ENCODE results near the gene CERK.
"Not testable (repeated sequence)": the region's sequence is repeated elsewhere in the genome, so short reads cannot be mapped to it uniquely, and the experiment has no call there.

Gene CERK, protein sequence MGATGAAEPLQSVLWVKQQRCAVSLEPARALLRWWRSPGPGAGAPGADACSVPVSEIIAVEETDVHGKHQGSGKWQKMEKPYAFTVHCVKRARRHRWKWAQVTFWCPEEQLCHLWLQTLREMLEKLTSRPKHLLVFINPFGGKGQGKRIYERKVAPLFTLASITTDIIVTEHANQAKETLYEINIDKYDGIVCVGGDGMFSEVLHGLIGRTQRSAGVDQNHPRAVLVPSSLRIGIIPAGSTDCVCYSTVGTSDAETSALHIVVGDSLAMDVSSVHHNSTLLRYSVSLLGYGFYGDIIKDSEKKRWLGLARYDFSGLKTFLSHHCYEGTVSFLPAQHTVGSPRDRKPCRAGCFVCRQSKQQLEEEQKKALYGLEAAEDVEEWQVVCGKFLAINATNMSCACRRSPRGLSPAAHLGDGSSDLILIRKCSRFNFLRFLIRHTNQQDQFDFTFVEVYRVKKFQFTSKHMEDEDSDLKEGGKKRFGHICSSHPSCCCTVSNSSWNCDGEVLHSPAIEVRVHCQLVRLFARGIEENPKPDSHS

DNA sequence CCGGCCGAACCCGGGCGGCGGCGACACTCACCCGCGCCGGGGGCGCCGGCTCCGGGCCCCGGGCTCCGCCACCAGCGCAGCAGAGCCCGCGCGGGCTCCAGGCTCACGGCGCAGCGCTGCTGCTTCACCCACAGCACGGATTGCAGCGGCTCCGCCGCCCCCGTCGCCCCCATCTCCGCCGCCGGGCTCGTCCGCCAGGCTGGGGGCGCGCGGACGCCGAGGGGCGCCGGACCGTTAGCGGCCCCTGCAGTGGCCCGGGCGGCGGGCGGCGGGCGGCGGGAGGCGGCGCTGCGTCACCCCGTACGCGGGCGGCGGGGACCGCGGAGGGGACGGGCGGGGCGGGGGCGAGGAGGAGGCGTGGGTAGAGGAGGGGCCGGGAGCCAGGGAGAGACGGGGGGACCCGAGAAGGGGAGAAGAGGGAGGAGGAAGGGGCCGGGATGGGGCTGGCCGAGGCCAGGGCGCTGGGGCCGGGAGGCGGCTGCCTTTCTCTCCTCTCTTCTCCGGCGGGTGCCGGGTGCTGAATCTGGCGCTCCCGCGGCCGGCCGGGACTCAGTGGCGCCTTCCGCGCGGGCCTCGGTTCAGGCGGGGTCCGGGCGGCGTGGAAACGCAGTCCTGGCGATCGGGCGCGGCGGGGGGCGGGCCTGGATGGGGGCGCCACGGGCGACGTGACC is at the start of gene CERK:
Gene CERK (minus strand): TSS at position 277 of the 671 bp plus-strand sequence. CDS start 104 bp downstream, at position 173.
- DNase-seq (ENCODE audit: low read depth in 2 of 2): peak; percentile 33 to 44

DNA sequence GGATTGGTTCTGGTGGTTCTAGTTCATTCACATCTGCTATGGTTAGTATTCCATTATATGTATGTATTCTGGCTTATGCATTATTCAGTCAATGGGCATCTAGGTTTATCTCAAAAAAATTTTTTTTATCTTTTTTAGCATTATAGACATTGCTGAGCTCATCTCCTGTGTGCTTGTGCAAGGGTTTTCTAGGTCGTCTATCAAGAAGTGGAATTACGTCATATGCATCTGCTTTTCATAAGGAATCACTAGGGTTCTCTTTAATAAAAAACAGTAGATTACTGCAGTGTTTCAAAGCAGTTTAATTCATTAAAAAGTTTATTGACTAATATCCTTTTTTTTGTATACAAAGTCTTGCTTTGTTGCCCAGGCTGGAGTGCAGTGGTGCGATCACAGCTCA is 45.7 kb upstream of the CERK start:
- no peak for DNase-seq (ENCODE audit: low read depth in 2 of 2)

DNA sequence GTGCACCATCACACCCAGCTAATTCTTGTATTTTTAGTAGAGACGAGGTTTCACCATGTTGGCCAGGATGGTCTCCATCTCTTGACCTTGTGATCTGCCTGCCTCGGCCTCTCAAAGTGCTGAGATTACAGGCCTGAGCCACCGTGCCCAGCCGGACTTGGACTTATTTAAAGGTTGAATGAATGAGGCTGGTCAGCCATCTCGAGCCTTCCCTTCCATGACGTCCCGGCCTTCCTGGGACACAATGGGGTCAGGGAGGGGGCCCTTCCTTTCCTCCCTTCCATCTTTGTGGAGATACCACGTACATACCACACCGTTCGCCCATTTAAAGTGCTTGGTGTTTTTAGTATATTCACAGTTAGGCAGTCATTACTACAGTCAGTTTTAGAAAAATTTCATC is 44.1 kb upstream of the CERK start:
- DNase-seq (ENCODE audit: low read depth in 2 of 2): not testable (repeated sequence)

DNA sequence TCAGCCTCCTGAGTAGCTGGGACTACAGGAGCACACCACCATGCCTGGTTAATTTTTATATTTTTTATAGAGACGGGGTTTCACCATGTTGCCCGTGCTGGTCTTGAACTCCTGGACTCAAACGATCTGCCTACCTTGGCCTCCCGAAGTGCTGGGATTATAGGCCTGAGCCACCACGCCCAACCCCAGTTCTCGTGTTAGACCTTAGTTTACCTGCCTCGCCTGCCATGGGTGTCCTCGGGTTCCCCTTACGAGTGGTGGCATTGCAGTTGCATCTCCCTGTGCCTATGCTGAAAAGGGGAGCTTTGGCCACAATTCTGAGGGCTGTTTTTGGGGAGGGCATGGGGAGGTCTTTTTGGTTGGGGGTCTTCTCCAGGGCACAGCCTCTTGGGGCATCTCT is 43.2 kb upstream of the CERK start:
- no peak for DNase-seq (ENCODE audit: low read depth in 2 of 2)

DNA sequence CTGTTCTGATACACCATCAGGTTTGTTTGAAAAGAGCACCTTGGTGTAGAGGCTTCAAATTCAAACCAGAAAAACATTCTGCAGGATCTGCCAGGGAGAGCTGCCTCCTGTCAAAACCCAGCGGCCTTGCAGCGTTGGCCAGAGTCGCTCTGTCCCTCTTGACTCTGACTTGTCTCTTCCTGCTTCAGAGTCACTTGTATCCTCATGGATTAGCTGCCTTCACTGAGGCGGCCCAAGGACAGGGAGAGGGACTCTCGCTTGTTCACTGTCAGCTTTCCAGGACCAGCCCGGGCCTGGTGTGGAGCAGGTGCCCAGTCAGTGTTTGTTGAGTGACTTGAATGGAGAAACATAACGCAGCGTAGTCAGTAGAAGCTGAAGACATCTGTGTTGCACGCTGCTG is 42.4 kb upstream of the CERK start:
- no peak for DNase-seq (ENCODE audit: low read depth in 2 of 2)

DNA sequence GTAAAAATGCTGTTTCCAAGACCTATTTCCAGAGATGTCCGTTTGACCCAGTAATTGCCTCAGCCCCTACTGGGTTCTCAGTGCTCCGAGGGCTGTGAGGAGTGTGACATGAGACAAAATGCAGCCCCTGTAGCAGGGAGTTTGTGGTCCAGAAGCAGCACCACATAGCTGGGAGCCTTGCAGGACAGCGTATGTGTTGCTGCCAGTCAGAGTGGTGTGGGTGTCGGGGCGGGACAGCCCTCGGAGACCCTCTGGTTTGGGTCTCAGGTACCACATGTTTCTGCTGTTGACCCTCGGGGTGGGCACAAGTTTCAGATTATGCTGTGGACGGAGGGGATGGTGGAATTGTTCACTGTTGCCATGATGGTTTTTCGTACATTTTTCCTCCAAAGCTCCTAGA is 41.6 kb upstream of the CERK start:
- DNase-seq (ENCODE audit: low read depth in 2 of 2): no peak

DNA sequence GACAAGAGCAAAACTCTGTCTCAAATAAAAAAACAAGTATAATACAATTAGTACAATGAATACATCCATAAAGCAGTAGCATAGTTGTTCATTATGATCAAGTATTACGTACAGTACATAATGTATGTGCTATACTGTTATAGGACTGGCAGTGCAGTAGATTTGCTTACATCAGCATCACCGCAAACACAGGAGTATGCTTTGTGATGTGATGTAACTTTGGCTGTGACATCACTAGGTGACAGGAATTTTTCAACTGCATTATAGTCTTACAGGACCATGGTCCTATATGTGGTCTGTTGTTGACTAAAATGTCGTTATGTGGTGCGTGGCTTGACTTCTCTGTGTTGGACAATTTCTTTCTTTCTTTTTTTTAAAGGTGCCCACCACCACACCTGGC is 41.0 kb upstream of the CERK start:
- no peak for DNase-seq (ENCODE audit: low read depth in 2 of 2)

DNA sequence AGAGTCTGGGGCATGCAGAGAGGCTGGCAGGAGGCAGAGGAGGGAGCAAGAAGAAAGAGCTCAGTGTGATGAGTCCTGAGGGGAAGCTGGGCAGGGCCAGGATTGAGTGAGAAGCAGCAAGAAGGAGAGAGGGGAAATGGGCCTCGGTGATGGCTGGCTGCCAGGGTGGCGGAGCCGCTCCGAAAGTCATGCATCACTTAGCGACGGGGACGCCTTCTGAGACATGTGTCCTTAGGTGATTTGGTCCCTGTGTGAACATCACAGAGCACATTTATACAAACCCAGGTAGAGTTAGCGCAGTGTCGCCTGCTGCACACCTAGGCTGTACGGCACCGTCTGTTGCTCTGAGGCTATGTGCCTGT is 39.5 kb upstream of the CERK start:
- DNase-seq (ENCODE audit: low read depth in 2 of 2): peak; percentile 36 to 47

DNA sequence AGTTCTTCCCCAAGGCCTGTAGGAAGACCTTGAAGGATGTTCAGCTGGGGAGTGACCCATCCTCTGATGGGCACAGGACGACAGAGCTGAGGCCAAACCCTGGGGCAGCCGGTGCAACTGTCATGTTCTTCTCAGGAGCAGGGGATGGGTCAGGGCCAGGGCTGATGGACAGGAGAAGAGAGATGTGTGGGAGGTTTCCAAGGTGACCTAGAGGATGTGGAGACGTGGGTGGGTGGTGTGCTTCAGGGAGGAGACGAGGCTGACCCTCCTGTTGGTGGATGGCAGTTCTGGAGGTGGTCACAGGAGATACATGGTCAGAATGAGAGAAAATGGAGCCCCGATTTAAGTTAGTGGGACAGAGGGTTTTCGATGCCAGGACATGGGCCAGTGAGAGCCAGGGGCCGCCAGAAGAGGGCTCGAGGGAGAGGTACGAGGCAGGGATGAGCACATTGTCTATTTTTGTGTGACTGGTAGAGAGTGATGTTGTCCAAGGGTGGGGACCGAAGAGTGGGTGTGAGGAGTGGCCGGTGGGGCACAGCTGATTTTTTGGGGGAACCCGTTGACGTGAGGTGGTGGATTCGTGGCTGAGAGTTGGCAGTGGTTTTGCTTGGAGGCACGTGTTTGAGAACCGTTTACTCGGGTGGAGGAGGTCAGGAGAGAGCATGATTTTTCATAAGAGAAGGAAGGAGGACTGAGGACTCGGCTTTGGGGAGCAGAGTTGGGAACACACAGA is 39.0 kb upstream of the CERK start:
- DNase-seq (ENCODE audit: low read depth in 2 of 2): no peak

DNA sequence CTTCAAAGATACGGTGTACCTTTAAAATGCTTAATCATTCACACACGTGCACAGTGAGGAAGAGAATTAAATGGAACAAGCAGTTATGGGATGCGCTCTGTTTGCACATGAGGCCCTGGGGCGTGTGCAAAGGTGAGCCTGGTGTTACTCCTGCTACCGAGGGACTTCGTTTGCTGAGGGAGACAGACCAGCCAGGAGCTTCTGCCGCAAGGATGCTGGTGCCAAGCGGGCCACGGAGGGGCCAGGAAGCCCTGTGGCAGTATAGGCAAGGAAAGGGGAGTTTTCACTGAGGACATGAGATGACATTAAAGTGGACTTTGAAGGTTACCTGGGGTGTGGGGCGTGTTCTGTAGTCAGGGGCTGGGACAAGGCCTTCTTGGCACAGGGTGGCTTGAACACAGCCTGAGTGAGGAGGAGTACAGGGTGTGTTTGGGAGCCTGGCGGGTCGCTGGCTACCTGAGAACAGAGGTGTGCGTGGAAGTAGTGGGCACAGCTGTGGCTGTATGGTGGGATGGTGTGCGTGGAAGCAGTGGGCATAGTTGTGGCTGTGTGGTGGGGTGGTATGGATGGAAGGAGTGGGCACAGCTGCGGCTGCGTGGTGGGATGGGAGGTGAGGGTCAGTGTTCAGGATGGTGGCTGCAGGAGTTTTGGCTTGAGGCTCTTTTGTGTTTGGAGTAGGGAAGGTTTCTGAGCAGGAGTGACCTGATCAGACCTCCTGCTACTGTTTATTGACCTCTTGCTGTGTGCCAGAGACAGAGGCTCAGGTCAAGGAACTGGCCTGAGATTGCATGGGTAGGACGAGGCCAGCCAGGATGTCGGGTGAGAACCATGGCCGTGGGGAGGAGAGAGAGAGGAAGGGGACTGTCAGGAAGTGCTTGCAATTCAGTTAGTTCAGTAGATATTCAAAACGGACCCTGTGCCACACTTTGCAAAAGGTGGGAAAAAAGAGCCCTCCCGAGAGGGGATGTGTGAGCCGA is 38.1 kb upstream of the CERK start:
- DNase-seq (ENCODE audit: low read depth in 2 of 2): no peak

DNA sequence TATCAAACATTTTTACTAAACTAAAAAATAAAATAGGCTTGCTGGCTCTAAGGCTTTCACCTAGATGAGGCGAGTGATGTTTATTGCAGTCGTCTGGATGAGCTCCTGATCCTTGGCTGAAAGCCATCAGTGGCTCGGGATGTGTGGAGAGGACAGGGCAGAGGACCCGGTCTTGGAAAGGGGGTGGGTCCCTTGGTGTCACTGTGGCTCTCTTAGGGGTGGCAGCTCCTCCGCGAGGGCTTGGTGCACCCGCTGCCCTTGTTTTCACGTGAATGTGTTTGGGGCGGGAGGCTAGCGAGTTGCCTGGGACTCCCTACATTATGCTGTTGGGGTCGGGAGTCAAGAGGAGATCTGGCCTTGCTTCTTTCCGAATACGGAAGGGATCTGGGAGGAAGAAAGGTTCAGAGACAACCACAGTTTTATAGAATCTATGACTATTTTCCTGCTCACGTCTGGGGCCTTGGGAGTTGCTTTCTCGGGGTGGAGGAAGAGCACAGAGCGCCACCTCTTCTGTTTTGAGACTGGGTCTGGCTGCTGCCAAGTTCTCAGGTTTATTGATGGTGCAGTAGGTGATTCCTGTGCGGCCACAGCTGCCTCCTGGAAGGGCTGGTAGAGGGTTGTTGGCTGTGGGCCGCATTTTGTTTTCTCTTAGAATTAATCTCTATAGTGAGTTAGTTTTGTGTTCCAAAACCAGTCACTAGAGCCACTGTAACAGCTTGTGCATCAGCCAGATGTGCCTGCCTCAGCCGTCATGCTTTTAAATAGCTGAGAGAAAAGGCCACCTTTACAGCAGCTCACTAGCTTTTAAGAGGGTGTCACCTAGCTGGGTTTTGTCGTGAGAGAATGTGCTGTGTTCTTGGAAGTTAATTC is 37.2 kb upstream of the CERK start:
- DNase-seq (ENCODE audit: low read depth in 2 of 2): no peak

DNA sequence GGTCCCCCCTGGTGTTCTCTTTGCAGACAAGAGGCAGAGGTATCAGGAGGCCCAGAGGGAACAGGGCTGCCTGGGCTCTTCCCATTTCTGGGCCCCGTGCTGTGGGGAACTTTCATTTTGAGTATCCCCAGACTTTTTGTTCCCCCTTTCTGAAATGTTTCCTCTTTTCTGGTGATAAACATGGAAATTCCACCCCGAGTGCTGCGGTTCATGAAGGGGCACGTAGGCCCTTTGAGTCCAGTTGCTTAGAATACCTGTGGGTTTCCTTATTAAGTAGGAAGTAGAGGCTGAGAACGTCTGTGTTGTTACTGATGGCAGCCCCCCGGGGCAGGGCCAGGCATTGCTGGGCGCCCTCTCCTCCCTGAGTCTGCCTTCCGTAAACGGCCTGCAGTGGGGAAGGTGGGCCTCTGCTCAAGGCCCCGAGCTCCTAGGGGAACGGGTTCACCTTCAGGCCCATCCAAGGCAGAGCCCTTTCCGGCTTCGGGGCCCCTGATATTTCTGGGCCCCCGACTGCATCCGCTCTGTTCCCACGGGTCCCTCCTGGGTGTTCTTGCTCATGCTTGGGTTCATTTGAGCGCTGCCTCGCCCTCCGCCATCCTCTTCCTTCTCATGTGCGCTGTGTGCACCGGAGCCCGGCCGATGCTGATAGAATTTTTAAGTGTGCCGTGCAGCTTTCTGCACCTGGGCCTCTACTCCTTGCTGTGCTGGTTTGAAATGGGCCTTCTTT is 36.4 kb upstream of the CERK start:
- DNase-seq (ENCODE audit: low read depth in 2 of 2): no peak

DNA sequence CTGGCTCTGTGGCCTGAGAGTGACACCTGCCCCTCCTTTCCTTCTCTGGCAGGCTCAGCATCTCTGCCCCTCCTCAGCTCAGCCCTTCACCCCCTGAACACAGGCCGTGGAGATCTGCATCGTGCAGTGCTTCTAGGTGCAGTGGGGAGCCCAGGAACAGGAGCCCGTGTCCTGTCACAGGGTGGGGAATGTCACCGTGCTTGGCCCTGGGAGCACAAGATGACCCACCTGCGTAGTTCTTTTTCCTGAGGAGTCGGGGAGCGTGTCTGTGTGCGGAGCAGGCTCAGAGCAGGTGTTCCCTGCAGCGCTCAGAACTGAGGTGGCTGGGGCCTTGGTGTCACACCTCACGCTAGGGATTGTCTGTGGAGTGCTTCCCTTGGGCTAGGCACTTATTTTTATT is 35.0 kb upstream of the CERK start:
- no peak for DNase-seq (ENCODE audit: low read depth in 2 of 2)

DNA sequence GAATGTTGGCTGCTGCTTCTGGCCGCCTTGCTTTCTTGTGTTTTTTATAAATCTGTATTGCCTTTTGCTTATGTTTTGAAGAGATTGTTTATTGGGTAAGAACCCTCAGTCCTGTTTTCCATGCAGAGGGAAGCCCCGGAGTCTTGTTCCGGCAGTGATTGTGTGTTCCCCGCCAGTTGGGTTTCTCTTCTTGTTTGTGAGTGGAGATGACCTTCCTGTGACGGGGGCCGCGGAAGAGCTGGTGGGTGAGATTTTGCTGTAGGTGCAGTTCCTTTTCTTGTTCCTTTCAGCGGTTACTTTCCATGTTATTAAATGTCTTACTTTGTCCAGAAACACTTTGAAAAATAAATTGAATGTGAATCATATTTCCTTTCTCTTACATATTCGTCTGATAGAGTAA is 32.7 kb upstream of the CERK start:
- DNase-seq (ENCODE audit: low read depth in 2 of 2): no peak

DNA sequence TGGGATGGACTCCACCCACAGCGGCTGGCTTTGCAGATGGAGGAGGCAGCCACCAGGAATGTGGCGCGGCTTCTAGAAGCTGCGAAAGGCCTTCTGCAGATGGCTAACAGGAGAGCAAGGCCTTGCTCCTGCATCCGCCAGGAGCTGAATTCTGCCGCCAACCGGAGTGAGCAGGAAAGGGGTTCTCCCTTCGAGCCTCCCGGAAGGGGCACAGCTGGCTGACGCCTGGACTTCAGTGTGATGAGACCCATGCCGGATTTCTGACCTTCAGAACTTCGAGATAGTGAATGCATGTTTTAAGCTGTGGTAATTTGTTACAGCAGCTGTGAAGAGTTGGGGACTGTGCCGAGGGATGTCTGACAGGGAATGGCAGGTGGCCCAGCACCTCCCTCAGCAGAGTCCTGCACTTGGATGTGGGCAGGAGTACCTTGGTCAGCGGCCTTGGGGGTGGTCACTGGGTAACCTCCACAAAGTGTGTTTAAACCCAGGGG is 32.1 kb upstream of the CERK start:
- no peak for DNase-seq (ENCODE audit: low read depth in 2 of 2)

DNA sequence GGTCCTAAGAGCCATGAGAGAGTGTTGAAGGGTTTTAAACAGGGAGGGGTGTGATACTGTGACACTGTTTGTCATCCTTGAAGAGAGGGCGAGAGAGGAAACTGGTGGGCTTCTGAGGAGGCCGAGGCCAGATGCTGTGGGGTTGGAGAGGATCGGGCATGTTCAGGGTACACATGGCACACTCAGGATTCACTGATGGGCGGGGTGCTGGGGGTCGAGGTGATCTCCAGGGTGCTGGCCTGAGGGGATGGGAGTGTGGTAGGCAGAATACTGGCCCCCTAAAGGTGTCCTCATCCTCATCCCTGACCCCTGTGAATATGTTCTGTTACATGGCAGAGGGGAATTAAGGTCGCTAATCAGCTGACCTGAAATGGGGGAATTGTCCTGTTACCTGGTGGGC is 31.7 kb upstream of the CERK start:
- DNase-seq (ENCODE audit: low read depth in 2 of 2): no peak

DNA sequence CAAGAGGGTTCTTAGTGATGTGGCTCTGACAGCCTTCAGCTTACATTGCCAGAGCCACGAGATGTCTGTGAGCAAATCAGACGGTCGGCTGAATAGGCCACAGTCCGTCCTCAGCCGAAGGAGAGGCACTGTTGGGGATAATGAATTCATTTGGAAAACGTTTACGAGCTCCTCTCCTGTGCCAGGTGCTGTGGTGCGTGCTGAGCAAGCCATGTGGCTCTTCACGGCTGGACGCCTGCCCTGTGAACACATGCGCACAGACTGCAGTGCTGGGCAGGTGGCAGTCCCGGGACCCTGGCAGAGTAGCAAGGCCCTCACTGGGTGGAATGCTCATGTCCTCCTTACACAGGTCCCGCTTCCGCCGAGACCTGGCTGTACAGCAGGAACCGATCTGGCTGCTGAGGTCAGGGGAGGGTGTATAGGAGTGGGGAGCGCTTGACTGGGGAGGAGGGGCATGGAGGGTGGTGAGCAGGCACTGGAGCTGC is 31.2 kb upstream of the CERK start:
- DNase-seq (ENCODE audit: low read depth in 2 of 2): no peak

DNA sequence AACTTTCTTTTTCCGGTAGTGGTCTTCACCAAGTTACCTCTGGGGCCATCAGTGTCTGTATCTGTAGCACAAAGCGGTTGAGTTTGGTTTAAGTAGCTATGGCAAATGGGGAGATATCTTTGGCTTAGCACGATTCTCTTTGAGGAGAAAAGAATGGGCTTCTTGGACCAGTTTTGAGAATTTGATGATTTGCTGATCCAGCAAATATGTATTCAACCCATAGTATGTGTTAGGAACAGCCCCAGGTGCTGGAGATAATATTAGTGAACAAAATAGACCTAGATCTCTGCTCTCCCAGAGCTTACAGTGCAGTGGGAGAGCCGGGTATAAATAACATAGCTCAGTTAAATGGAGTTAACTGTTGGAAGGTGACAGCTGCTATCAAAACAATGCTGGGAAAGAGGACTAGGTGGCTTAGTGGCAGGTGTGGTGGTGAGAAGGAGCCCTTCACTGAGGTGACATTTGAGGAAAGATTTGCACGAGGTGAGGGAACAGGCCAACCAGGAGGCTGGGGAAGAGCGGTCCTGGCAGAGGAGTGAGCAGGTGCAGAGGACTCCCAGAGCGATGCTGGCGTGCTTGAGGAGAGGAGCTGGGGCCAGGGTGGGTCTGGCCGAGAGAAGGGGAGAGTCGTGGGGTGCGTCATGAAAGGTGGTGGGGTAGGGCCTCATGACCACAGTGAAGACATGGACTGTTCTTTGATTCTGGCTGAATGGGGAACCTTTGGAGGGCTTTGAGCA is 29.4 kb upstream of the CERK start:
- no peak for DNase-seq (ENCODE audit: low read depth in 2 of 2)

DNA sequence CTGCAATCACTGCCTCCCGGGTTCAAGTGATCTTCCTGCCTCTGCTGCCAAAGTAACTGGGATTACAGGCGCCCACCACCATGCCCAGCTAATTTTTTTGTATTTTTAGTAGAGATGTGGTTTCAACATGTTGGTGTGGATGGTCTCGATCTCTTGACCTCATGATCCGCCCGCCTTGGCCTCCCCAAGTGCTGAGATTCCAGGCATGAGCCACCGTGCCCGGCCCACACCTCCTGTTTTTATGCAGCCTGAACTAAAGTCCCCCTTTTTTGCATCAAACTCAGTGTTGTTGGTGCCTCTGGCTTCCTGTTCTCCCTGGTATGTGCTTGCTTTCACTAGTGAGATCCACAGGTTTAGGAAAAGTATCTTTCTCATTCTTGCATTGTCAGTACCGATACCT is 28.6 kb upstream of the CERK start:
- no peak for DNase-seq (ENCODE audit: low read depth in 2 of 2)
